ENCODE measurements around the gene SLC4A4.

Gene SLC4A4

GRCh38 chr4:71537551-71538065 lies 198.8 kb downstream of the SLC4A4 start:
- ChIA-PET CTCF (no interaction called here), POLR2A (no interaction called here)
- TF ChIP-seq PKNOX1 (IDR thresholded peaks at IDR 0.05) (no peak), TARDBP (IDR thresholded peaks at IDR 0.05) (no peak), SUZ12 (IDR thresholded peaks at IDR 0.05) (no peak)
- no peak for DNase-seq (ENCODE audit: extremely low spot score)

GRCh38 chr4:71538528-71538927 lies 199.7 kb downstream of the SLC4A4 start:
- DNase-seq (ENCODE audit: extremely low spot score) = no peak
- CTCF ChIA-PET = no interaction called here
- POLR2A ChIA-PET = no interaction called here
- TF ChIP-seq FOXA1 (IDR thresholded peaks at IDR 0.05) = no peak
- TF ChIP-seq CTBP1 (IDR thresholded peaks at IDR 0.05; ENCODE audit: borderline replicate concordance) = no peak
- TF ChIP-seq FOXM1 (IDR thresholded peaks at IDR 0.05; ENCODE audit: borderline replicate concordance) = no peak
- no peak for TF ChIP-seq NFRKB (IDR thresholded peaks at IDR 0.05)
- no peak for TF ChIP-seq ZNF384 (IDR thresholded peaks at IDR 0.05)
- no peak for TF ChIP-seq TARDBP (IDR thresholded peaks at IDR 0.05)
- TF ChIP-seq ELF4 (IDR thresholded peaks at IDR 0.05) = no peak
- no peak for TF ChIP-seq PKNOX1 (IDR thresholded peaks at IDR 0.05)
- TF ChIP-seq HDGF (IDR thresholded peaks at IDR 0.05; ENCODE audit: borderline replicate concordance) = no peak
- TF ChIP-seq ARNT (IDR thresholded peaks at IDR 0.05) = no peak
- TF ChIP-seq SUZ12 (IDR thresholded peaks at IDR 0.05) = no peak
- no peak for TF ChIP-seq BHLHE40 (IDR thresholded peaks at IDR 0.05; ENCODE audit: borderline replicate concordance)
- TF ChIP-seq SP1 (IDR thresholded peaks at IDR 0.05) = no peak
- no peak for TF ChIP-seq LEF1 (IDR thresholded peaks at IDR 0.05; ENCODE audit: borderline replicate concordance)
- TF ChIP-seq FOXK2 (IDR thresholded peaks at IDR 0.05) = no peak

GRCh38 chr4:71540749-71541269 lies 202.0 kb downstream of the SLC4A4 start:
- POLR2A ChIA-PET = no interaction called here
- peak; percentile 10 for DNase-seq (ENCODE audit: extremely low spot score)
- CTCF ChIA-PET = interaction anchor here (0.6 kb wide), 1 partner anchor 159 kb away, joined by 3 read pairs; no protein-coding TSS in a partner anchor
- no peak for TF ChIP-seq L3MBTL2 (conservative IDR thresholded peaks at IDR 0.05)

- ChIA-PET POLR2A (no interaction called here), CTCF (interaction anchor here (0.6 kb wide), 1 partner anchor 160 kb away, joined by 3 read pairs; no protein-coding TSS in a partner anchor)
- TF ChIP-seq HDGF (IDR thresholded peaks at IDR 0.05; ENCODE audit: borderline replicate concordance) (no peak), ZNF384 (IDR thresholded peaks at IDR 0.05) (no peak), CTBP1 (IDR thresholded peaks at IDR 0.05; ENCODE audit: borderline replicate concordance) (no peak), FOXK2 (IDR thresholded peaks at IDR 0.05) (no peak), FOXA1 (IDR thresholded peaks at IDR 0.05) (no peak), SP1 (IDR thresholded peaks at IDR 0.05) (no peak), FOXM1 (IDR thresholded peaks at IDR 0.05; ENCODE audit: borderline replicate concordance) (no peak), BHLHE40 (IDR thresholded peaks at IDR 0.05; ENCODE audit: borderline replicate concordance) (no peak), NFRKB (IDR thresholded peaks at IDR 0.05) (no peak), ARNT (IDR thresholded peaks at IDR 0.05) (no peak), LEF1 (IDR thresholded peaks at IDR 0.05; ENCODE audit: borderline replicate concordance) (no peak), PKNOX1 (IDR thresholded peaks at IDR 0.05) (no peak), SUZ12 (IDR thresholded peaks at IDR 0.05) (no peak)
- DNase-seq (ENCODE audit: extremely low spot score) = no peak
These were observed 202.7 kb downstream of the SLC4A4 start for GRCh38 chr4:71541541-71541940.

- ChIA-PET POLR2A (no interaction called here), CTCF (no interaction called here)
- peak; percentile 11 for DNase-seq (ENCODE audit: extremely low spot score)
- peak; percentile 56; the same call in 1 of the 2 replicates for TF ChIP-seq PKNOX1 (IDR thresholded peaks at IDR 0.05)
- TF ChIP-seq HDGF (IDR thresholded peaks at IDR 0.05; ENCODE audit: borderline replicate concordance) = no peak
These were observed 206.3 kb downstream of the SLC4A4 start for GRCh38 chr4:71545168-71545567.

- no peak for DNase-seq (ENCODE audit: extremely low spot score)
- no peak for TF ChIP-seq NFRKB (IDR thresholded peaks at IDR 0.05)
- TF ChIP-seq CTBP1 (IDR thresholded peaks at IDR 0.05; ENCODE audit: borderline replicate concordance) = no peak
- no peak for TF ChIP-seq L3MBTL2 (conservative IDR thresholded peaks at IDR 0.05)
- TF ChIP-seq FOXM1 (IDR thresholded peaks at IDR 0.05; ENCODE audit: borderline replicate concordance) = no peak
- no peak for TF ChIP-seq SP1 (IDR thresholded peaks at IDR 0.05)
- no peak for TF ChIP-seq PKNOX1 (IDR thresholded peaks at IDR 0.05)
- no peak for TF ChIP-seq BHLHE40 (IDR thresholded peaks at IDR 0.05; ENCODE audit: borderline replicate concordance)
- TF ChIP-seq HDGF (IDR thresholded peaks at IDR 0.05; ENCODE audit: borderline replicate concordance) = no peak
- TF ChIP-seq TARDBP (IDR thresholded peaks at IDR 0.05) = no peak
- no peak for TF ChIP-seq ARNT (IDR thresholded peaks at IDR 0.05)
- CTCF ChIA-PET = no interaction called here
- POLR2A ChIA-PET = no interaction called here
These were observed 210.8 kb downstream of the SLC4A4 start for GRCh38 chr4:71549516-71550160.

Measured in HEK293T (cell line).